Measurements from ENCODE around the gene TACC2.

TACC2 gene

DNA sequence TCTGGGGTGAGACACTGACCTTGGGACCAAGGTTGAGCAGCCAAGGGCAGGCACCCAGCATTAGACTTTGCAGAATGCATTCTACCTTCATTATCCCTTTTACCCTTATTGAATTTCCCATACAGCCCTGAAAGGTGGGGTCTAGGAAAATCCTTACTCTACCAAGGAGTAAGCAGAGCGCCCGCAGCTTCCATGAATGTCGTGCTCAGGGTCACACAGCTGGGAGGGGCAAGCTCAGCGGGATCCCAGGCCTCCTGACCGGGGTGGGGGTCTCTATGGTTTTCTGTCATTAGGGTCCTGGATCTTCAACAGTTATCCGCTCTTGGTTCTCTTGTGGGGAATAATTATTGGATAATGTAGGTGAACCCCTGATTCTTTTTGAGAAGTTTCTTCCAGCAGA is 251.4 kb downstream of the TACC2 start:
- in situ Hi-C loops (cut with MboI; ENCODE audit: low sequenced_read_pairs), result no loop called here

DNA sequence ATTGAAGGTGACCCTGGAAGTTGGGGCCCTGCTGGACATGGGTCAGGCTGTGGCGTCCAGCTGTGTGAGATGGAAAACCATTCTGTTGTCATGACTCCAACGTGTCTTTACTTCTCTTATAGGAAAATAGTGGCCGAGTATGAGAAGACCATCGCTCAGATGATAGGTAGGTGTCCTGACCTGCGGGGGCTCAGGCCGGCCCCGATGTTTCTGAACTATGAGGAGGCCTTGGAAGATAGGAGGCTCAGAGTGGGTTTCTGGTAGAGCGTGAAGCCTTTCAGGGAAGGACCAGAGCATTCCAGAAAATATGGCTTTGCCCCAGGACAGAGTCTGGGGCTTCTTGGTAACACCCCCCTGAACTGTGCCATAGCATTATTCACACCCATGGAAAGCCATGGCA is 252.9 kb downstream of the TACC2 start:
- in situ Hi-C loops (cut with MboI; ENCODE audit: low sequenced_read_pairs), result no loop called here

DNA sequence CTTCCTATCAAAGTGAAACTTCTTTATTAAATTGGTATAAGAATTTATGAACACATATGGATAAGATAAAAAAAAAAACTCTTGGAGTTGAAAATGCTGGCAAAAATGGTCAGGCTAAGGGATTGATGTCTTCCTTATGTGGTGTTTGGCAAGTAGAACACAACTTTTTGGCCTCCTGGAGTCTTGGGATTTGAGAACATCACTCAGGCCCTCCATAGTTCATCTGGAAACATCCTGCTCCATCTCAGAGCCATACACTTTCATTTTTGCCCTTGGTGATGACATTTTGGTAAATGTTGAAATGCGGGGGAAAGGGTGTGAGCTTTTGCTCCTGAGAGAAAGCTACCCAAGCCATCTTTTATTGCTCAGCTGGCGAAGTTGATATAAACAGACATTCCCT is 254.6 kb downstream of the TACC2 start:
- in situ Hi-C loops (cut with MboI; ENCODE audit: low sequenced_read_pairs), result no loop called here

GRCh38 chr10:122244001-122244975 is 255.3 kb downstream of the TACC2 start:
- in situ Hi-C loops (cut with MboI; ENCODE audit: low sequenced_read_pairs), result no loop called here

GRCh38 chr10:122245136-122245535 is 256.2 kb downstream of the TACC2 start:
- in situ Hi-C loops (cut with MboI; ENCODE audit: low sequenced_read_pairs), result no loop called here

- in situ Hi-C loops (cut with MboI; ENCODE audit: low sequenced_read_pairs), result no loop called here
These were observed 256.9 kb downstream of the TACC2 start for GRCh38 chr10:122245897-122246296.

DNA sequence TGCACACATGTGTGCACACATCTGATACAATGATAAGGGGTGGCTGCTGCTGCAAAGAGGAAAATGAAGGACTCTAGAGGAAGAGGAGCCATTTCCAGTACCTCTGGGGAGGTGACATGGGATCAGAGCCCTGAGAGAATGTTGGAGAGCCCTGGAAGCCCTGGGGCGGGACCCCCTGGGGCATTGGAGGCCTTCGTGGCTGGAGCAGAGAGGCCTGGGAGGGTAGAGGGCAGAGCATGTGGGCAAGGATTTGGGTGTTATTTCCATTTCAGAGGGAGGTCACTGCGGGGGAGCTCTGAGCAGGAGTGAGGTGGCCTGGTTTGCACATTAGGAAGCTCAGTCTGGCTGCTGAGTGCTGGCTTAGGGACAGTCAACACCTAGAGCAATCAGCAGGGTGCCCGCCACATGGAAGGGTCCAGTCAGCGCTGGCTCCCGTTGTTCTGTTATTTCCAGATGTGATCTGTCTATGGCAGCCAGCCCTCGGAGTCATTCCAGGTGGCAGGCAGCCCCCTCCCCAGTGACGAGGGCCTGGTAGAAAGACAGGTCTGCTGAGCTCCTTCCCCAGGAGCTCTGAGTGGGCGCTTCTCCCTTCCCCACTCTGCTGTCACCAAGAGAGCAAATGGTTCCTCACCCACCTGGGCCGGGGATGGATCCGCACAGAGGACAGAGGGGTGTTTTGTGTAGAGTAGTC is 258.0 kb downstream of the TACC2 start:
- in situ Hi-C loops (cut with MboI; ENCODE audit: low sequenced_read_pairs), result no loop called here

GRCh38 chr10:122248356-122249302 is 259.7 kb downstream of the TACC2 start:
- in situ Hi-C loops (cut with MboI; ENCODE audit: low sequenced_read_pairs), result no loop called here

- in situ Hi-C loops (cut with MboI; ENCODE audit: low sequenced_read_pairs), result no loop called here
These were observed 260.4 kb downstream of the TACC2 start for GRCh38 chr10:122249303-122249850.

DNA sequence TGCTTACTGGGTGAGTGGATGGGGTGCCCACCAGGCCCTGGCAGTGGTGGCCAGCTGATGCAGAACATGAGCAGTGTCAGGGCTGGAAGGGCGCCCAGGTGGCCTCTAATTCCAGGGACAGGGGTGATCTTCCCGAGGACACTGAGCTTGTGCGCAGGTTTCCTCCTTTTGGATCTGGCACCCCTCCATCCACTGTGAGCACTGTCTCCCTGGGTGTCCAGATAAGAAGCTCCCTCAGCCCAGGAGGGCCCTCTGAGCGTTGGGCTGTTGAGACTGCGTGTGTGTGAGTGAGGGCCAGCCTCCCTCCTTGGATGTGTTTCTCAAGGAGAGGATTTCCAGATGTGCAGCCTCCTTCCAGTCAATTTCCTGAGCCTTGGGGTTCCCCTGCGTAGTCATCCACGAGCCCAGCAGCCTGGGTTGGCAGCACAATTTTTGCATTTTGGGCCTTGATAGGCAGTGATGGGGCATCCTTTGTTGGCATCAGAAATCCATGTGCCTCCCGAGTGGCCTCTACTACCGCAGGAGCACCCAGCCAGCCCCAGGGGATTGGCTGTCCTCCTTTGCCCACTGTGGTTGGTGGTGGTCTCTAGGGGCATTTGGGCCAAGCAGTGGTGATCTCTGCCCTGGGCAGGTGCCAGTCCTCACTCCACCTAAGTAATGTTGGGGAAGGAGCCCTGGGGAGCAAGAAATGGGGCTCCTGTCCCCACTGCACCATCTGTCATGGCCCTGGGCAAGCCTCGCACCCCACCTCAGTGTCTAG is 261.2 kb downstream of the TACC2 start:
- in situ Hi-C loops (cut with MboI; ENCODE audit: low sequenced_read_pairs), result no loop called here

- in situ Hi-C loops (cut with MboI; ENCODE audit: low sequenced_read_pairs), result no loop called here
These were observed 262.7 kb downstream of the TACC2 start for GRCh38 chr10:122251459-122252255.

- in situ Hi-C loops (cut with MboI; ENCODE audit: low sequenced_read_pairs), result no loop called here
These were observed 263.8 kb downstream of the TACC2 start for GRCh38 chr10:122252805-122253204.

DNA sequence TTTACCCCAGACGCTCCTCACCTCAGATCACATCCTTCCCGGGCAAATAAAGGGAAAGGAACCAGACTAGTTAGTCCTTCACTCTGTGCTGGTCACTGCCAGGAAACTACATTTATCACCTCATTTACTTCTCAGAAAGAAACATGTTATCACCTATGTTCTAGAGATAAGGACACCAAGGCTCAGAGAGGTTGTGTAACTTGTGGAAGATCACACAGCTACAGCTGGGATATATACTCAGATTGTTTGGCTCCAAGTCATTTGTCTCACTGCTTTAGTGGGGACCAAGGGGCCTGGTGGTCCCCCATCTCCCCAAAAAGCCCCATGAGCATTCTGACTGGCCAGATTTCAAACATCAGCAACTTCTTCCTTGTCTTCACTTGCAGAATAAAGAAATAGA is 264.6 kb downstream of the TACC2 start:
- in situ Hi-C loops (cut with MboI; ENCODE audit: low sequenced_read_pairs), result no loop called here

GRCh38 chr10:122254831-122255230 is 265.9 kb downstream of the TACC2 start:
- in situ Hi-C loops (cut with MboI; ENCODE audit: low sequenced_read_pairs), result no loop called here

DNA sequence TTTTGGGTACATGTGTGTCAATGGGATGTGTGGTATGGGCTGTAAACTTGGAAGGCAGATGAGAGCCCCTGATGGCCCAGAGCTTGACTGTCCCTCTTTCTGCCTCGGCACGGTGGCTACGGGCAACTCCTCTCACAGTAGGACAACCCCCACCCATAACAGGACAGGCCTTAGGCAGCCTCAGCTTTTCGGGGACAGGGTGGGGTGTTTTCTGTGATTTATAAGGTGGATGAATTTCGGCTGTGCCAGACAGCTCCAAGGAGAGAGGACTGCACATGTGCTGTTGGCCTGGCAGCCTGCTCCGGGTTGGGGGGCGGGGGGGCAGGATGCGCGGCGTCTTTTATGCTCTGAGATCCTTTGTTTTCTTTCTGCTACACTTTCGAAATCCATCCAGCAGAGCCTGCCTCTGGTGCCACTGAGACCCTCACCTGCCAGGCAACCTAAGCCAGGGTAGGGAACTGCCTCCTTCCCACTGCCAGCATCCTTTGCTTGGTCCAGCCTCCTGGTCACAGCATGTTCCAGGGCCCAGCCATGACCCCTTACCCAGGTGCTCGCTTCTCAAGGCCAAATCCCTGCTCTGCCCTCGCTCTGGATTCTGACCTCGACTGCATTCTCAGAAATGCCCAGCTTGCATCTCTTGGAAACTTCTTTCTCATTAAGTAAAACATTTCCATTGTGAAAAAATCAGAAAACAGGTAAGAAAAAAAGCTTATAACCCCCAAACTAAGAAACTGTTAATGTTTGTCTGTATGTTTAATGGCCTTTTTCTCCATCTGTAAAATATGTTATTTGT is 266.7 kb downstream of the TACC2 start:
- in situ Hi-C loops (cut with MboI; ENCODE audit: low sequenced_read_pairs), result no loop called here

DNA sequence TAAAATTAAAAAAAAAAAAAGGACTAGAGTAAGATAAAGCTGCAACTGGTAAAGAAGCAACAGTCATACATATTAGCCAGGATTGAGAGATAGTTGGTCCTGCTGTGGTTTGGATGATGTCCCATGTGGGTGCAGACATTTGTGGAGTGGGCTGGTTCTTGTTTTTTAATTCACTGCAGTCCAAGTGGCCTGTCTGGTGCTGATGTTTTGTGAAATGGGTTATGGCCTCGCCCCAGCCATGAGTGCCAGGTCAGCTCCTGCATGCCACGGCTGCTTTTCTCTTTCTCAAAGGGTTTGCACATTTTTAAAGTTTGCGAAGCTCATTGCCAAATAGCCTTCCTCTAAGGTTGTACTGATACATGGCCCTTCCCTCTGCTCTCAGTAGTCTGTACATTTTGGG is 268.1 kb downstream of the TACC2 start:
- in situ Hi-C loops (cut with MboI; ENCODE audit: low sequenced_read_pairs), result no loop called here

GRCh38 chr10:122258136-122259074 is 269.4 kb downstream of the TACC2 start:
- in situ Hi-C loops (cut with MboI; ENCODE audit: low sequenced_read_pairs), result no loop called here
